Body of pancreas (tissue), 4 donors: ENCODE data around the gene SLC24A3. TPM values are rescaled to one million over a fixed set of nuclear protein-coding genes. Genes with fewer than 3 reads are reported as not detected.

ENCODE experiments used
- ATAC-seq: fragments of 150-250 bp; one replicate; pipeline ENCODE4 v1.9.1; 2016
- DNase-seq, 4 donors: peaks; one replicate each; pipeline ENCODE4 v3.0.0-alpha.2; 2019
- H3K27ac ChIP-seq, 4 donors: fragments of 200-600 bp; sonication (generic); 1 replicate in 3 of 4; 2 replicates in 1 of 4; pipeline versions ENCODE4 v1.5.1 to v1.6.1; 2016 to 2019; ENCODE audit warnings: mild to moderate bottlenecking in 1 of 4, mixed read lengths in 1 of 4, moderate library complexity in 1 of 4
- H3K27me3 ChIP-seq, 2 donors: fragments of 200-600 bp; sonication (generic); one replicate each; pipeline ENCODE4 v1.6.0; 2016; ENCODE audit warnings: mild to moderate bottlenecking in 1 of 2
- H3K36me3 ChIP-seq, 2 donors: fragments of 200-600 bp; sonication (generic); replicated peaks in 1 of 2; 2 replicates each; pipeline ENCODE4 v1.5.1; 2016; ENCODE audit warnings: low read depth in 2 of 2; ENCODE audit not compliant: insufficient read depth in 1 of 2
- H3K4me1 ChIP-seq: fragments of 200-600 bp; sonication (generic); one replicate; pipeline ENCODE4 v1.6.0; 2016
- H3K4me3 ChIP-seq, 2 donors: fragments of 200-600 bp; sonication (generic); 1 replicate in 1 of 2; 2 replicates in 1 of 2; pipeline ENCODE4 v1.5.1; 2016 to 2019
- H3K9me3 ChIP-seq, 3 donors: fragments of 200-600 bp; sonication (generic); 1 replicate in 2 of 3; 2 replicates in 1 of 3; pipeline ENCODE4 v1.5.1; 2016
- CTCF ChIP-seq, 7 experiments: fragments of 450-650 bp in 4 of 7; fragments of 200-600 bp in 3 of 7; sonication (generic) in 3 of 7; IDR thresholded peaks; one replicate each; pipeline ENCODE4 v1.5.1; 2016 to 2019; ENCODE audit warnings: antibody characterized with exemption in 7 of 7
- POLR2A ChIP-seq, 3 donors: fragments of 450-650 bp; IDR thresholded peaks; one replicate each; pipeline ENCODE4 v1.6.1; 2016; ENCODE audit warnings: antibody characterized with exemption in 3 of 3, mild to moderate bottlenecking in 2 of 3
- WGBS, 2 donors: methylation state at CpG; one replicate each; pipeline ENCODE4 v1.1.5; 2017; 5-methylcytosine and 5-hydroxymethylcytosine counted together
- intact Hi-C: fragments of 100-400 bp; cut with DNase I; formaldehyde crosslinking; loops from one replicate; pipeline ENCODE4 v1.15.1; 2023
- total RNA-seq, 2 donors: library from RNA; depleted of rRNA; stranded (reverse); fragments of >200 nt; gene quantifications; one replicate each; pipeline ENCODE4 v1.1.0, GENCODE V29; 2016

Gene SLC24A3
- total RNA-seq, 2 donors from 2014 or later: 0.66 to 1.0 TPM

GRCh38 chr20:19502169-19502568 lies 289.7 kb downstream of the SLC24A3 start:
- Histone ChIP-seq H3K4me3 (no peak overlapping the region), H3K27ac (no peak overlapping the region), H3K36me3 (no peaks in the 10 kb centered on the region), H3K9me3 (no peaks in the 10 kb centered on the region), H3K27me3 (no peaks in the 10 kb centered on the region), H3K4me1 (no peaks in the 10 kb centered on the region)
- TF ChIP-seq CTCF (IDR thresholded peaks at IDR 0.05) (no peak), POLR2A (IDR thresholded peaks at IDR 0.05) (no peak)
- intact Hi-C loops: no loop called here
- WGBS, 2 donors: 71 to 78% methylated on average over 5 of the region's 5 CpGs
- no peak for DNase-seq
- no peak for ATAC-seq

- Histone ChIP-seq H3K4me3 (no peak overlapping the region), H3K36me3 (no peaks in the 10 kb centered on the region), H3K4me1 (no peaks in the 10 kb centered on the region), H3K27me3 (no peaks in the 10 kb centered on the region), H3K27ac (no peak overlapping the region), H3K9me3 (no peaks in the 10 kb centered on the region)
- TF ChIP-seq POLR2A (IDR thresholded peaks at IDR 0.05) (no peak), CTCF (IDR thresholded peaks at IDR 0.05) (no peak)
- intact Hi-C loops: no loop called here
- no peak for DNase-seq
- ATAC-seq: no peak
Observed at GRCh38 chr20:19504251-19504650, 291.8 kb downstream of the SLC24A3 start.

GRCh38 chr20:19506021-19506420 lies 293.6 kb downstream of the SLC24A3 start:
- no peak overlapping the region for H3K27ac ChIP-seq
- no peaks in the 10 kb centered on the region for H3K9me3 ChIP-seq
- H3K4me1 ChIP-seq: no peaks in the 10 kb centered on the region
- H3K27me3 ChIP-seq: no peaks in the 10 kb centered on the region
- intact Hi-C loops: no loop called here
- H3K4me3 ChIP-seq: no peak overlapping the region
- no peaks in the 10 kb centered on the region for H3K36me3 ChIP-seq
- TF ChIP-seq POLR2A (IDR thresholded peaks at IDR 0.05) (no peak), CTCF (IDR thresholded peaks at IDR 0.05) (no peak)
- DNase-seq (no peak), ATAC-seq (no peak)
- WGBS, 2 donors: 54 to 59% methylated on average over 1 of the region's 1 CpG

- H3K4me1 ChIP-seq: no peaks in the 10 kb centered on the region
- WGBS, 2 donors: 62 to 74% methylated on average over 5 of the region's 5 CpGs
- intact Hi-C loops: no loop called here
Observed at GRCh38 chr20:19508449-19508848, 296.0 kb downstream of the SLC24A3 start.

More at GRCh38 chr20:19508449-19508848, 296.0 kb downstream of the SLC24A3 start:
- Histone ChIP-seq H3K27me3 (no peaks in the 10 kb centered on the region), H3K36me3 (no peaks in the 10 kb centered on the region), H3K9me3 (no peaks in the 10 kb centered on the region), H3K4me3 (no peak overlapping the region), H3K27ac (no peak overlapping the region)
- TF ChIP-seq CTCF (IDR thresholded peaks at IDR 0.05) (no peak), POLR2A (IDR thresholded peaks at IDR 0.05) (no peak)
- DNase-seq (no peak), ATAC-seq (no peak)
